ENCODE measurements around the gene ZNF362. TPM values are rescaled to one million over a fixed set of nuclear protein-coding genes. Genes with fewer than 3 reads are reported as not detected.
"Not testable (repeated sequence)": the region's sequence is repeated elsewhere in the genome, so short reads cannot be mapped to it uniquely, and the experiment has no call there.

The ZNF362 gene
- total RNA-seq, 1 donor from 2014 or later: 69.8 TPM

GRCh38 chr1:33236498-33236897 lies 19.8 kb upstream of the ZNF362 start:
- H3K4me1 Mint-ChIP-seq (ENCODE audit: low read depth, unreplicated experiment): peaks cover 3% of the 10 kb centered on the region
- H3K27ac Mint-ChIP-seq (ENCODE audit: unreplicated experiment): no peak overlapping the region
- H3K9me3 Mint-ChIP-seq (ENCODE audit: unreplicated experiment): no peaks in the 10 kb centered on the region
- no peak for DNase-seq
- H3K36me3 Mint-ChIP-seq (ENCODE audit: unreplicated experiment): no peaks in the 10 kb centered on the region
- no peak for TF ChIP-seq CTCF (IDR thresholded peaks at IDR 0.05; ENCODE audit: partially characterized antibody, unreplicated experiment)
- H3K4me3 Mint-ChIP-seq (ENCODE audit: unreplicated experiment): no peak overlapping the region
- peaks cover 5% of the 10 kb centered on the region for H3K27me3 Mint-ChIP-seq (ENCODE audit: unreplicated experiment)

GRCh38 chr1:33237579-33237978 lies 18.7 kb upstream of the ZNF362 start:
- no peak overlapping the region for H3K4me3 Mint-ChIP-seq (ENCODE audit: unreplicated experiment)
- no peak for TF ChIP-seq CTCF (IDR thresholded peaks at IDR 0.05; ENCODE audit: partially characterized antibody, unreplicated experiment)
- peaks cover 5% of the 10 kb centered on the region for H3K27me3 Mint-ChIP-seq (ENCODE audit: unreplicated experiment)
- DNase-seq: no peak
- no peaks in the 10 kb centered on the region for H3K36me3 Mint-ChIP-seq (ENCODE audit: unreplicated experiment)
- H3K27ac Mint-ChIP-seq (ENCODE audit: unreplicated experiment): no peak overlapping the region
- H3K4me1 Mint-ChIP-seq (ENCODE audit: low read depth, unreplicated experiment): peaks cover 3% of the 10 kb centered on the region
- no peaks in the 10 kb centered on the region for H3K9me3 Mint-ChIP-seq (ENCODE audit: unreplicated experiment)

GRCh38 chr1:33238194-33238724 lies 18.0 kb upstream of the ZNF362 start:
- not testable (repeated sequence) for H3K4me3 Mint-ChIP-seq (ENCODE audit: unreplicated experiment); H3K4me1 Mint-ChIP-seq (ENCODE audit: low read depth, unreplicated experiment); H3K27me3 Mint-ChIP-seq (ENCODE audit: unreplicated experiment); H3K9me3 Mint-ChIP-seq (ENCODE audit: unreplicated experiment); H3K27ac Mint-ChIP-seq (ENCODE audit: unreplicated experiment); DNase-seq; H3K36me3 Mint-ChIP-seq (ENCODE audit: unreplicated experiment)

- not testable (repeated sequence) for H3K27me3 Mint-ChIP-seq (ENCODE audit: unreplicated experiment); H3K36me3 Mint-ChIP-seq (ENCODE audit: unreplicated experiment); H3K27ac Mint-ChIP-seq (ENCODE audit: unreplicated experiment); H3K4me1 Mint-ChIP-seq (ENCODE audit: low read depth, unreplicated experiment); DNase-seq; H3K4me3 Mint-ChIP-seq (ENCODE audit: unreplicated experiment); H3K9me3 Mint-ChIP-seq (ENCODE audit: unreplicated experiment)
These were observed 16.9 kb upstream of the ZNF362 start for GRCh38 chr1:33239410-33239809.

- Mint-ChIP-seq H3K9me3 (ENCODE audit: unreplicated experiment) (no peaks in the 10 kb centered on the region), H3K27me3 (ENCODE audit: unreplicated experiment) (peaks cover 5% of the 10 kb centered on the region), H3K36me3 (ENCODE audit: unreplicated experiment) (no peaks in the 10 kb centered on the region), H3K27ac (ENCODE audit: unreplicated experiment) (no peak overlapping the region), H3K4me3 (ENCODE audit: unreplicated experiment) (no peak overlapping the region), H3K4me1 (ENCODE audit: low read depth, unreplicated experiment) (no peaks in the 10 kb centered on the region)
- TF ChIP-seq CTCF (IDR thresholded peaks at IDR 0.05; ENCODE audit: partially characterized antibody, unreplicated experiment): no peak
- no peak for DNase-seq
These were observed 14.4 kb upstream of the ZNF362 start for GRCh38 chr1:33241866-33242265.

GRCh38 chr1:33242652-33243051 lies 13.6 kb upstream of the ZNF362 start:
- Mint-ChIP-seq H3K36me3 (ENCODE audit: unreplicated experiment) (no peaks in the 10 kb centered on the region), H3K4me3 (ENCODE audit: unreplicated experiment) (no peak overlapping the region), H3K4me1 (ENCODE audit: low read depth, unreplicated experiment) (no peaks in the 10 kb centered on the region), H3K27ac (ENCODE audit: unreplicated experiment) (no peak overlapping the region), H3K9me3 (ENCODE audit: unreplicated experiment) (no peaks in the 10 kb centered on the region), H3K27me3 (ENCODE audit: unreplicated experiment) (peaks cover 4% of the 10 kb centered on the region)
- TF ChIP-seq CTCF (IDR thresholded peaks at IDR 0.05; ENCODE audit: partially characterized antibody, unreplicated experiment): no peak
- no peak for DNase-seq

Data from glutamatergic neuron (in vitro differentiated cells).